SH-SY5Y (cell line): ENCODE results near the gene MYO18B.

Experiments
- GATA2 ChIP-seq: IDR thresholded peaks from 2 replicates; pipeline ENCODE4 v1.6.1; 2011; ENCODE audit warnings: mild to moderate bottlenecking, low read depth, low read length
- GATA3 ChIP-seq: IDR thresholded peaks from 2 replicates; pipeline ENCODE4 v1.6.1; 2011; ENCODE audit warnings: low read depth, mild to moderate bottlenecking, low read length, moderate library complexity

- TF ChIP-seq GATA2, result no peak
- no peak for TF ChIP-seq GATA3
These were observed 214.8 kb downstream of the MYO18B start for GRCh38 chr22:25956801-25957200.
